GM12801 (cell line): Measurements from ENCODE around the gene NAV2.

Experiments used
- CTCF ChIP-seq: IDR thresholded peaks from one replicate; pipeline ENCODE4 v1.5.1; 2011; ENCODE audit warnings: control low read depth; ENCODE audit not compliant: insufficient read length; ENCODE audit errors: extremely low read depth

NAV2 gene

DNA sequence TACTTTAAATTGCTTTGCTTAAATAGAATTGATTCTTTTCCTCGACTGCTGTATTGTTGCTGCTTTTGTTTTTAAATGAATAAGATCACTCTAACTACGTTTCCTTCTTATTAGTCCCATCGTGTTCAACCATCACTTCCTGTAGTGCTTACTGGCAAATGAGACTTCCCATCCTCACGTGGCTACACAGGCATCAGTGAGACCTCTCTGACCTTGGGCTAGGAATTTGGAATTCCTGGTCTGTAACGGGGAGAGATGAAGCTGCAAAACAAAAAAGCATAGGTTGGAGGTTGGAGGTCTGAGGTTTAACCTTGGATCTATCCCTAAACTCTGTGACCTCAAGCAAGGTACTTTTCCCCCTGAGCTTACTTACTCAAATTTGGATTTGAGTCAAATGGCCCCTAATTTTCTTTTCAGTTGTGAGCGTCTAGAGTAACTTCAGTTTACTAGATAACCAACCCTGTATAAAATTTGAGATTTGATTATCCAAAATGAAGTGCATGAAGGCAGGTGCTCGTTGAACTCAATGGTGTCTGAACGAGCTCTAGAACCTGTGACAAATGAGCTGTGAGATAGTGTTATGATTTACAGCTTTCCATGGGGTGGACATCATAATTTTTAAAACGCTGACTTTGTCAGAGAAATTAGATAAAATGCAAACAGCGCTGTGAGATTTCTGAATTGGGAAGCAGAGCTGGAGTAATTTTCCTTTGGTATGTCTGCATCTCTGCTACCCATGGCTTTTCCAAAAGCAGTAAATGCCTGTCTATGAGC lies 296.4 kb downstream of the NAV2 start:
- no peak for TF ChIP-seq CTCF

DNA sequence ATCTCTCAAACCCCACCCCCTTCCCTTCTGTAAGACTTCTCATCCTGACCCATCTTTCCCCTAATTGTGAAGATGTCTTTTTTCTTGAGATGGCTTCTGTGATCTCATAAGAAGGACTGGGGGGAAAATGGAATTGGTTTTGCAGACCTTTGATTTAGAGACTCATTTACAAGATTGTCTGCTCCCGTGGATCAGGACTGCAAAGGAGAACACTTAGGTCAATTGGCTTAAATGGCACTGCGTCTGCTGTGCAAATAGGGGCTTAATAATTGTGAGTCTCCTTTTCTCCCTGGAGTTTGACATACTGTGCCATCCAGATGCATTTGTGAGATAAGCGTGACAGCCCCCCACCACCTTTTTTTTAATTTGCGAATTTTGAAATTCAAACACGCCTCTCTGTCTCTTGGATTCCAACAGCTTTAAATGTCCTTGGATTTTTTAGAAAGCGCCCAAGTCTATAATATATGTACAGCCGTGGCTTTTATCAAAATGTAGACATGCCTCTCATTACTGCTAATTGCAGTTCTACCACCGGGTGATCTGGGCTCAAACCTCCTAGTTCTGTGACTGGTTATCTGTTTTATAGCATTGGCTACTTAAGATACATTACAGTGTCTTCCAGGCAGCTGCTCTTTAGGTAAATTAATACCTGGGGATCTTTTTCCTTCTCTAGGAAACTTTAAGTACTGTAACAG lies 297.7 kb downstream of the NAV2 start:
- TF ChIP-seq CTCF, result no peak

DNA sequence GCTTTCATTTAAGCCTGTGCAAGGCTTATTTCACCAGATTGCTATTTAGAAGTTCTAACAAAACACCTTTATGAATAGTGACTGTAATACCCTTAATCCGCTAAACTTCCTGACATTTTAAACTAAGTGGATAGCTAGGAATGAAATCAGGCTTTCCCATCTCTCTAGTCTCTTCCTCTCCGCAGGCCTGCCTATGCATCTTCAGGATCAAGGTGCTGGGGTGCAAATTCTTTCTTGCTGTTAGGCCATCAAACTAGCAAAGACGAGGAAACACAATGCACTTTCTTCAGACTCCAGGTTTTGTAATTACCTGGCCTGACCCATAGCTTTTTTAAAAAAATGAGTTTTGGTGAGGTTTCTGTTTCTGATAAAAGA lies 298.2 kb downstream of the NAV2 start:
- no peak for TF ChIP-seq CTCF

- no peak for TF ChIP-seq CTCF
These were observed 298.8 kb downstream of the NAV2 start for GRCh38 chr11:20011307-20011951.

- TF ChIP-seq CTCF, result no peak
These were observed 300.9 kb downstream of the NAV2 start for GRCh38 chr11:20013346-20014066.

DNA sequence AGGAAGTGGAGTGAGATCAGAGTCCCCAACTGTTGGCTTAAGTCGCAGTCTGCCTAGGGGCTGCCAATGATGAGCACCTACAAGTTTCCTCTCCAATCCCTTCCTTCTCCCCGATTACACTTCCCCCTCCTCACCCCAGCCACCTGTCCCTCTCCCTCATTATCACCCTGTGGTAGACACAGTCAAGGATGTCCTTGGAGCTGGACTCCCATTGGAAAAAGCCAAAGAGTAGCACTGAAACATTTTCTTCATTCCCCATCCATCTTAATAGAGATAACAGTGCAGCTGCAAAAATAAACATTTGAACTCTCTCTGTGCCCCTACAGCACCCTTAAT lies 301.4 kb downstream of the NAV2 start:
- no peak for TF ChIP-seq CTCF

DNA sequence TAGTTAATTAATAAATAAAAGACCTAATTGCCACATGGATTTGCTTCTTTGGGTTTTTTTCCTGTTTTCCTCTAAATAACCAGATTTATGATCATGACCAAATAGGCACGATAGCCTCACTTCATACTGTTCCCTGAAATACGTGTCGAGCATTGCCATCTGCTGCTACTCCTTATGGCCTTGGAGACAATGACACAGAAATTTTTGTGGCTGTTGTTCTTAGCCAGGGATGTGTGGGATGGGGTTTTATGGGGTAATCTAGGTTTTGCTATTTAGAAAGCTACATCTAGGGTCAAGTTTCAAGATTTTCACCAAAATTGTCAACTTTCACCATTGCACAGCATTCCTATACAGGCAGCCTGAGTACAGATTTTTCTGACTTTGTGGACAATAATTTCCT lies 302.5 kb downstream of the NAV2 start:
- no peak for TF ChIP-seq CTCF
